GM23338 (cell line): ENCODE data around the gene LMF1.

Experiments
- CREB1 ChIP-seq: fragments of 250-450 bp; sonication (Bioruptor Pico); IDR thresholded peaks from 2 replicates; pipeline ENCODE4 v1.5.0; 2020; ENCODE audit warnings: low read depth, mild to moderate bottlenecking, moderate library complexity
- CTCF ChIP-seq, 2 experiments: fragments of 200-600 bp in 1 of 2; sonication (generic) in 1 of 2; conservative IDR thresholded peaks; 2 replicates each; pipeline versions ENCODE4 v1.5.1 to v1.6.1; 2016 to 2017; ENCODE audit warnings: antibody characterized with exemption in 2 of 2, low read depth in 2 of 2, mild to moderate bottlenecking in 2 of 2, moderate library complexity in 1 of 2
- ETS1 ChIP-seq: IDR thresholded peaks from 2 replicates; pipeline ENCODE4 v1.6.1; 2016; ENCODE audit warnings: antibody characterized with exemption
- EZH2 ChIP-seq: fragments of 200-600 bp; sonication (generic); IDR thresholded peaks from one replicate; pipeline ENCODE4 v1.8.0; 2017; ENCODE audit warnings: antibody characterized with exemption, mild to moderate bottlenecking, low read depth; ENCODE audit not compliant: unreplicated experiment
- EZH2phosphoT487 ChIP-seq: fragments of 200-600 bp; sonication (generic); IDR thresholded peaks from one replicate; pipeline ENCODE4 v1.8.1; 2018; ENCODE audit warnings: antibody characterized with exemption; ENCODE audit not compliant: unreplicated experiment
- JUNB ChIP-seq: IDR thresholded peaks from one replicate; pipeline ENCODE4 v1.6.1; 2016; ENCODE audit warnings: antibody characterized with exemption; ENCODE audit not compliant: unreplicated experiment
- REST ChIP-seq: IDR thresholded peaks from one replicate; pipeline ENCODE4 v1.6.1; 2018; ENCODE audit warnings: antibody characterized with exemption; ENCODE audit not compliant: unreplicated experiment

GRCh38 chr16:974001-974601 is 3.3 kb upstream of the LMF1 start:
- TF ChIP-seq EZH2: no peak
- TF ChIP-seq CTCF (conservative IDR thresholded peaks at IDR 0.05; ENCODE audit: low read depth in 2 of 2): no peak
- TF ChIP-seq EZH2phosphoT487: no peak
- TF ChIP-seq CREB1 (CRISPR knock-in tag): no peak
- TF ChIP-seq JUNB: no peak
- no peak for TF ChIP-seq REST
- TF ChIP-seq ETS1: no peak
